Lower lobe of right lung (tissue), 2 donors: ENCODE measurements around the gene SH2D1B. TPM values are rescaled to one million over a fixed set of nuclear protein-coding genes. Genes with fewer than 3 reads are reported as not detected.

ENCODE experiments used
- ATAC-seq, 2 donors: fragments of 200-7000 bp; cut with Tn5 transposase; one replicate each; pipeline ENCODE4 v1.9.1; 2020 to 2022; ENCODE audit warnings: mild to moderate bottlenecking in 2 of 2, moderate library complexity in 2 of 2
- DNase-seq: peaks from one replicate; pipeline ENCODE4 v3.0.0-alpha.2; 2020
- H3K27ac ChIP-seq: fragments of 200-600 bp; one replicate; pipeline ENCODE4 v1.8.0; 2022
- H3K27me3 ChIP-seq: fragments of 200-600 bp; one replicate; pipeline ENCODE4 v1.8.0; 2022; ENCODE audit warnings: low read depth
- H3K36me3 ChIP-seq: fragments of 200-600 bp; one replicate; pipeline ENCODE4 v1.8.0; 2022; ENCODE audit warnings: mild to moderate bottlenecking
- H3K4me1 ChIP-seq: fragments of 200-600 bp; one replicate; pipeline ENCODE4 v1.8.0; 2022
- H3K4me3 ChIP-seq: fragments of 200-600 bp; one replicate; pipeline ENCODE4 v1.8.0; 2022; ENCODE audit warnings: mild to moderate bottlenecking
- H3K9me3 ChIP-seq: fragments of 200-600 bp; one replicate; pipeline ENCODE4 v1.8.0; 2022
- intact Hi-C: fragments of 100-400 bp; cut with DNase I; formaldehyde crosslinking; loops from one replicate; pipeline ENCODE4 v1.11.0; 2022
- total RNA-seq: library from RNA; stranded (reverse); fragmentation: NEBNext Ultra II Directional; extraction: Animal tissue kit (Norgen Biotek cat#: 25700); gene quantifications from one replicate; pipeline ENCODE4 v1.2.1, GENCODE V29; 2021
- TF ChIP-seq, protein P1 (sequence below): fragments of 200-600 bp; IDR thresholded peaks from one replicate; pipeline ENCODE4 v1.8.0; 2022; ENCODE audit warnings: antibody characterized with exemption, mild to moderate bottlenecking
- donor health status: DM: no; HTN: yes; CAD: no; lungs with severe emphysema.

The SH2D1B gene
- total RNA-seq, 1 donor from 2014 or later, result 1.9 TPM

DNA sequence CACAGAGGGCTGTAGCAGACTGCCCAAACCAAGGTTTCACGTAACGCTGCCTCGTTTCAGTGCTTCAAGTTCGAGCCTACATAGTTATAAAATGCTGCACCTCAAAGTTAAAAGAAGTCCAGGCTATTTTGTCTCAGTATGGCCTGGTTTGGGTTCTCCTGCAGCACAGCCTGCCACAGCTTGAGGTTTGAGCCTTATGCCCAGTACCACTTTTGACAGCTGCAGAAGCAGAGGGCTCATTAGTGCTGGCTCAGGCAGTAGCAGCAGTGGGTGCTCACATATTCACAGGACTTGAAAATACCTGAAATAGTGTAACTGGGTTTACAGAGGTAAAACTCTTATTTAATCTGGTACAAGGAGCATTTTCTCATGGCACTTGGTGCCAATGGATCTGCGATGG lies 50.6 kb downstream of the SH2D1B start:
- Histone ChIP-seq H3K9me3 (no peaks in the 10 kb centered on the region), H3K36me3 (no peaks in the 10 kb centered on the region), H3K4me1 (no peaks in the 10 kb centered on the region), H3K4me3 (no peak overlapping the region), H3K27ac (no peak overlapping the region), H3K27me3 (no peaks in the 10 kb centered on the region)
- intact Hi-C loops, result no loop called here
- DNase-seq, result no peak
- TF ChIP-seq, protein P1, sequence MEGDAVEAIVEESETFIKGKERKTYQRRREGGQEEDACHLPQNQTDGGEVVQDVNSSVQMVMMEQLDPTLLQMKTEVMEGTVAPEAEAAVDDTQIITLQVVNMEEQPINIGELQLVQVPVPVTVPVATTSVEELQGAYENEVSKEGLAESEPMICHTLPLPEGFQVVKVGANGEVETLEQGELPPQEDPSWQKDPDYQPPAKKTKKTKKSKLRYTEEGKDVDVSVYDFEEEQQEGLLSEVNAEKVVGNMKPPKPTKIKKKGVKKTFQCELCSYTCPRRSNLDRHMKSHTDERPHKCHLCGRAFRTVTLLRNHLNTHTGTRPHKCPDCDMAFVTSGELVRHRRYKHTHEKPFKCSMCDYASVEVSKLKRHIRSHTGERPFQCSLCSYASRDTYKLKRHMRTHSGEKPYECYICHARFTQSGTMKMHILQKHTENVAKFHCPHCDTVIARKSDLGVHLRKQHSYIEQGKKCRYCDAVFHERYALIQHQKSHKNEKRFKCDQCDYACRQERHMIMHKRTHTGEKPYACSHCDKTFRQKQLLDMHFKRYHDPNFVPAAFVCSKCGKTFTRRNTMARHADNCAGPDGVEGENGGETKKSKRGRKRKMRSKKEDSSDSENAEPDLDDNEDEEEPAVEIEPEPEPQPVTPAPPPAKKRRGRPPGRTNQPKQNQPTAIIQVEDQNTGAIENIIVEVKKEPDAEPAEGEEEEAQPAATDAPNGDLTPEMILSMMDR, result no peak
- ATAC-seq, result no peak

DNA sequence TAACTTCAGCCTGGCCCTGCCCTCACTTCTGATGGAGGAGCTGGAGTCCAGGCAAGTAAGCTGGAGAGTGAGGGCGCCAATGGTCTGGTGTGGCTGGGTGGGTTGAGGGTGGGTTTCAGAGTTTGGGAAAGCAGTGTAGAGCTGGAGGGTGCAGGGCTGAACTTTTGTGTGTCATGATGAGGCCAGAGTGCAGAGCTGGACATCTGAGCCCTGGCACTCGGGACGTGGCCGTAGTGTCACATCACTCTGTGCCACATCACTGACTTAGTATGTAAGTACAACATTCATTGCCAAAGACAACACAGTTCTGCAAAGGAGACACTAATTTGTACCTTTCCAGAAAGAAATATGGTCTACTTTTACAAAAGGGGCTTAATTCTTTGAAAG lies 51.1 kb downstream of the SH2D1B start:
- H3K4me3 ChIP-seq, result no peak overlapping the region
- no peak overlapping the region for H3K27ac ChIP-seq
- no peaks in the 10 kb centered on the region for H3K9me3 ChIP-seq
- ATAC-seq (no peak), DNase-seq (no peak)
- intact Hi-C loops, result no loop called here
- TF ChIP-seq, protein P1, result no peak
- H3K4me1 ChIP-seq, result no peaks in the 10 kb centered on the region
- H3K27me3 ChIP-seq, result no peaks in the 10 kb centered on the region
- H3K36me3 ChIP-seq, result no peaks in the 10 kb centered on the region

DNA sequence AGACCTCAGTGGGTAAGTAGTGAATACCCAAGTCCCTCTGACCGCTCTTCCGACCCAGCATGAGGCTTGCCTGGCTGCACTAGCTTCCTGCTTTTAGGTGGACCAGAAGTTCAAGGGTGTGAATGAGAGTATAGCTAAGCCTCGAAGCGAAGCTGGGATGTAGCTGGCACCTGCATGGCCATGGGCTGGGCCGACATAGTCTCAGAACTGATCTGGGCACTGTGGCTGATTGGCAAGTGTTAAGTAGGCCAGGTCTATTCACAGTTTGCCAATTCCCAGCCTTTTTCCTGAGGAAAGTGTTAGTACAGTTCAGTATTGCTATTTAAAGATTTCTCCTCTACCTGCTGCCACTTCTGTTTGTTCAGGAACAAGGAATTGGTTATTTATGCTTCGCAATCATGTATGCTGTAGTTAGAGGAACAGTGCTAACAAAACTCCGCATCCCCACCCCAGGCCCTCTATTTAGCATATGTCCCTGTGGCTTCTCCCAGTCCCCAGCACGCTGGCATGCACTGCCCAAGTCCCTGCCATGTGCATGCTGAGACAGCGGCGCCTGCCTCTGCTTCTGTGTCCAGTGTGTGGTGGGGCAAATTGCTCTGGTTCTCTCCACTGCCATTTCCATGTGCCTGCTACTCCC lies 51.6 kb downstream of the SH2D1B start:
- TF ChIP-seq, protein P1, result no peak
- H3K4me3 ChIP-seq, result no peak overlapping the region
- H3K27me3 ChIP-seq, result no peaks in the 10 kb centered on the region
- intact Hi-C loops, result no loop called here
- H3K36me3 ChIP-seq, result no peaks in the 10 kb centered on the region
- ATAC-seq (no peak), DNase-seq (no peak)
- H3K27ac ChIP-seq, result no peak overlapping the region
- H3K4me1 ChIP-seq, result no peaks in the 10 kb centered on the region
- H3K9me3 ChIP-seq, result no peaks in the 10 kb centered on the region

DNA sequence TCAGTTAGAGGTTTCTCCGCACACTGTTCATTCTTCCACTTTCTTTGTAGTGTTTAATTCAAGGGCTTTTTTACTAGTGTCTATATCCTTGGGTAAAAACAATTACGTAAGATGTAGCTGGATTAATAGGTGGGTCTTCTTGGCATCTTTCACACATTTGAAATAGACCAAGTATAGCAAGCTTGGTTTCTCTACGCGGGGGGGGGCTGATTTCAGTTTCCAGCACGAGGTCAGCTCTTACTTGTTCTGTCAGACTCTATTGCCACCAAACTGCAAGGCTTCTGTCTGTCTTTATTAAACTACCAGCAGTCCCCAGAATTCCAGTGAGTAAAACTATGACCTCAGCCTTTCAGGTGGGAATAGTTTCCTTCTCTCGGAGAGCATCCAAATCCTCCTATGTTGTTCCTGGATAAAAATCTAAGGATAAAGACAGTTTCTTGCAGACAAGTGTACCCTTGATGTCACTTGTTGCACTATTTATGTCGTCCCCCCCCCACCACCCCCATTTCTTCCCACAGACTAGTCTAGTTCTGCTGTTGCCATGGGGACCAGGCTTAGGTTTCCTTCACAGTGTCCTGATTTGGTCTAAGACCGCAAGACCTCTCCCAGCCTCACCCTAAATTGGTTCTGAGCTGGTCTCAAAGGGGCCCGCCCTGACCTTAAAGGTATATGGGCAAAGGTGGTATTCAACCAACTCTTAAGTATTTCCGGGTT lies 52.3 kb downstream of the SH2D1B start:
- H3K27ac ChIP-seq, result no peak overlapping the region
- no peaks in the 10 kb centered on the region for H3K27me3 ChIP-seq
- H3K4me3 ChIP-seq, result no peak overlapping the region
- TF ChIP-seq, protein P1, result no peak
- H3K9me3 ChIP-seq, result no peaks in the 10 kb centered on the region
- ATAC-seq (no peak), DNase-seq (no peak)
- no peaks in the 10 kb centered on the region for H3K4me1 ChIP-seq
- H3K36me3 ChIP-seq, result no peaks in the 10 kb centered on the region
- intact Hi-C loops, result no loop called here

DNA sequence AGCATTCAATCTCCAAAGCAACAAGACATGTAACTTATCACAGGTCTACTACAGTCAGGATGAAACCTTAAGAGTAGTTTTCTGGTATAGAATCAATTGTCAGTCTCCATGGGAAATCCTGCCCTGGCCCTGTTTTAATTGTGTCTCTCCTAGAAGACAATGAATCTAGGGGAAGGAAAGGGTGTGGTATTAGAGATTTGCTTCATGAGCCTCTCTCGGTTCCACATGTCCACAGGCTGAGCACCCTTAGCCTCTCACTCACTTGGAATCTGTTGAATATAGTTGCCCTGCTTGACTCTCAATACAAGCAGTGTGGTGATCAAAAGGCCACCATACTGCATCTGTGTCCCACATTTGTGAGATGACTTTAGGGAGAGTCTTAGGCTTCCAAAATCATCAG lies 53.0 kb downstream of the SH2D1B start:
- no peaks in the 10 kb centered on the region for H3K9me3 ChIP-seq
- intact Hi-C loops, result no loop called here

More for the DNA sequence above, 53.0 kb downstream of the SH2D1B start:
- Histone ChIP-seq H3K36me3 (no peaks in the 10 kb centered on the region), H3K27ac (no peak overlapping the region), H3K4me3 (no peak overlapping the region), H3K4me1 (peaks cover 1% of the 10 kb centered on the region), H3K27me3 (no peaks in the 10 kb centered on the region)
- DNase-seq (no peak), ATAC-seq (no peak)
- TF ChIP-seq, protein P1, result no peak
